Mesenchymal stem cell (in vitro differentiated cells and primary cell): ENCODE measurements around the gene NCOA4. TPM values are rescaled to one million over a fixed set of nuclear protein-coding genes. Genes with fewer than 3 reads are reported as not detected.

ENCODE experiments used
- DNase-seq: peaks from one replicate; pipeline ENCODE4 v3.0.0-alpha.2; 2013
- H2AFZ ChIP-seq: one replicate; pipeline ENCODE4 v1.6.1; 2013; ENCODE audit warnings: low read depth, mild to moderate bottlenecking, control low read depth, inconsistent platforms, low read length, moderate library complexity
- H2AK5ac ChIP-seq: 2 replicates; pipeline ENCODE4 v1.6.1; 2013; ENCODE audit warnings: low read length, moderate library complexity, mild to moderate bottlenecking, inconsistent platforms; ENCODE audit not compliant: severe bottlenecking
- H2BK120ac ChIP-seq: one replicate; pipeline ENCODE4 v1.6.1; 2013; ENCODE audit warnings: low read depth, mild to moderate bottlenecking, inconsistent platforms, low read length, moderate library complexity
- H2BK12ac ChIP-seq, 2 experiments: one replicate each; pipeline ENCODE4 v1.6.1; 2013; ENCODE audit warnings: inconsistent platforms in 2 of 2, low read length in 2 of 2, mild to moderate bottlenecking in 2 of 2, moderate library complexity in 2 of 2, control low read depth in 1 of 2
- H2BK15ac ChIP-seq: one replicate; pipeline ENCODE4 v1.6.1; 2013; ENCODE audit warnings: mild to moderate bottlenecking, low read depth, inconsistent platforms; ENCODE audit not compliant: poor library complexity, severe bottlenecking
- H2BK5ac ChIP-seq: 2 replicates; pipeline ENCODE4 v1.6.1; 2013; ENCODE audit warnings: low read depth, mild to moderate bottlenecking, low read length, control low read depth, inconsistent platforms; ENCODE audit not compliant: poor library complexity, severe bottlenecking
- H3K14ac ChIP-seq, 2 experiments: one replicate each; pipeline ENCODE4 v1.6.1; 2013; ENCODE audit warnings: inconsistent platforms in 2 of 2, low read length in 2 of 2, control low read depth in 1 of 2, mild to moderate bottlenecking in 1 of 2, moderate library complexity in 1 of 2
- H3K18ac ChIP-seq, 2 experiments: one replicate each; pipeline ENCODE4 v1.6.1; 2013; ENCODE audit warnings: inconsistent platforms in 2 of 2, low read length in 2 of 2, control low read depth in 1 of 2, low read depth in 1 of 2, mild to moderate bottlenecking in 1 of 2
- H3K23ac ChIP-seq, 2 experiments: one replicate each; pipeline ENCODE4 v1.6.1; 2013; ENCODE audit warnings: inconsistent platforms in 2 of 2, low read length in 2 of 2, mild to moderate bottlenecking in 2 of 2, moderate library complexity in 2 of 2, control low read depth in 1 of 2
- H3K27ac ChIP-seq: 2 replicates; pipeline ENCODE4 v1.5.1; 2013; ENCODE audit warnings: mild to moderate bottlenecking, moderate library complexity, low read length, control low read depth, inconsistent platforms; ENCODE audit not compliant: poor library complexity, severe bottlenecking
- H3K27me3 ChIP-seq, 2 experiments: 2 replicates each; pipeline versions ENCODE4 v1.6.1 to v1.7.0; 2013; ENCODE audit warnings: low read length in 2 of 2, mild to moderate bottlenecking in 2 of 2, moderate library complexity in 2 of 2, control low read depth in 1 of 2, inconsistent platforms in 1 of 2; ENCODE audit not compliant: control insufficient read depth in 1 of 2, insufficient read depth in 1 of 2
- H3K36me3 ChIP-seq, 2 experiments: 2 replicates each; pipeline versions ENCODE4 v1.6.1 to v1.7.0; 2013; ENCODE audit warnings: low read length in 2 of 2, control low read depth in 1 of 2, inconsistent platforms in 1 of 2, low read depth in 1 of 2, mild to moderate bottlenecking in 1 of 2; ENCODE audit not compliant: insufficient read depth in 2 of 2, control insufficient read depth in 1 of 2
- H3K4ac ChIP-seq, 2 experiments: one replicate each; pipeline ENCODE4 v1.6.1; 2013; ENCODE audit warnings: inconsistent platforms in 2 of 2, low read length in 2 of 2, mild to moderate bottlenecking in 2 of 2, moderate library complexity in 2 of 2, control low read depth in 1 of 2, low read depth in 1 of 2
- H3K4me1 ChIP-seq: 2 replicates; pipeline ENCODE4 v1.6.1; 2013; ENCODE audit warnings: low read depth, low read length, control low read depth; ENCODE audit not compliant: control insufficient read depth, insufficient read depth
- H3K4me2 ChIP-seq: 2 replicates; pipeline ENCODE4 v1.6.1; 2013; ENCODE audit warnings: low read length, mild to moderate bottlenecking, inconsistent platforms; ENCODE audit not compliant: poor library complexity, severe bottlenecking
- H3K4me3 ChIP-seq, 2 experiments: 2 replicates each; pipeline versions ENCODE4 v1.5.1 to v1.7.0; 2013; ENCODE audit warnings: low read length in 2 of 2, mild to moderate bottlenecking in 2 of 2, control low read depth in 1 of 2, low read depth in 1 of 2; ENCODE audit not compliant: insufficient read depth in 1 of 2
- H3K79me1 ChIP-seq: replicated peaks from 2 replicates; pipeline ENCODE4 v1.6.1; 2013; ENCODE audit warnings: mild to moderate bottlenecking, control low read depth, low read length, inconsistent platforms; ENCODE audit not compliant: poor library complexity, severe bottlenecking
- H3K9ac ChIP-seq: 2 replicates; pipeline ENCODE4 v1.7.0; 2013; ENCODE audit warnings: mild to moderate bottlenecking, low read length, moderate library complexity
- H3K9me3 ChIP-seq: 2 replicates; pipeline ENCODE4 v1.7.0; 2013; ENCODE audit warnings: mild to moderate bottlenecking, low read length; ENCODE audit not compliant: control insufficient read depth
- H4K8ac ChIP-seq: one replicate; pipeline ENCODE4 v1.6.1; 2013; ENCODE audit warnings: inconsistent platforms, mild to moderate bottlenecking, low read length, moderate library complexity
- H4K91ac ChIP-seq: one replicate; pipeline ENCODE4 v1.6.1; 2013; ENCODE audit warnings: mild to moderate bottlenecking, low read length, inconsistent platforms
- WGBS: methylation state at CpG from one replicate; pipeline ENCODE4 v1.1.7; 2013; ENCODE audit warnings: mixed read lengths; 5-methylcytosine and 5-hydroxymethylcytosine counted together
- polyA plus RNA-seq, 2 experiments: library from polyadenylated mRNA; stranded (reverse); fragments of 200-250 nt; gene quantifications; one replicate each; pipeline ENCODE4 v1.2.3, GENCODE V29; 2013

The NCOA4 gene
- 97.0 TPM for polyA plus RNA-seq (2013, experiment 1 of 2)
- polyA plus RNA-seq (2013, experiment 2 of 2): 102 TPM

- peak within 1 kb of the TSS; percentile 54 for H2BK15ac ChIP-seq
- peak within 1 kb of the TSS; percentile 50 for H2BK120ac ChIP-seq
- no peak within 1 kb of the TSS for H2AK5ac ChIP-seq
- H3K4me1 ChIP-seq: peaks cover 6% of the 10 kb centered on the region
- peak within 1 kb of the TSS; percentile 78 for H4K91ac ChIP-seq
- H3K27ac ChIP-seq: peak within 1 kb of the TSS; percentile 79
- peaks cover 0 to 4% of the 10 kb centered on the region in 2 experiments for H3K36me3 ChIP-seq
- H3K23ac ChIP-seq: peak within 1 kb of the TSS in 1 of 2 experiments; percentile 75
- H4K8ac ChIP-seq: peak within 1 kb of the TSS; percentile 54
- H3K4me2 ChIP-seq: peak within 1 kb of the TSS; percentile 75
- H3K9ac ChIP-seq: peak within 1 kb of the TSS; percentile 98
- H3K18ac ChIP-seq: peak within 1 kb of the TSS; percentile 90 to 92
- H3K27me3 ChIP-seq: no peaks in the 10 kb centered on the region
- no peaks in the 10 kb centered on the region for H3K79me1 ChIP-seq
- H2BK12ac ChIP-seq: no peak within 1 kb of the TSS
- 2% methylated on average over 50 of the region's 59 CpGs for WGBS
- peak; percentile 99 for DNase-seq
- H2BK5ac ChIP-seq: no peak within 1 kb of the TSS
- peak within 1 kb of the TSS; percentile 36 for H2AFZ ChIP-seq
- peak within 1 kb of the TSS; percentile 20 to 77 for H3K4ac ChIP-seq
- H3K4me3 ChIP-seq: peak within 1 kb of the TSS; percentile 75 to 94
- H3K9me3 ChIP-seq: no peaks in the 10 kb centered on the region
- peak within 1 kb of the TSS in 1 of 2 experiments; percentile 86 for H3K14ac ChIP-seq
Observed at GRCh38 chr10:46030091-46030937, at the start of gene NCOA4. Gene NCOA4, minus strand, starts transcription at chr10:46030623. Its CDS starts 13,943 bp downstream, at chr10:46016680.

- H3K27me3 ChIP-seq: peaks cover 4 to 12% of the 10 kb centered on the region in 2 experiments
- H3K4me1 ChIP-seq: peaks cover 2% of the 10 kb centered on the region
- H3K9ac ChIP-seq: no peak overlapping the region
- H3K36me3 ChIP-seq: no peaks in the 10 kb centered on the region
- WGBS: 72% methylated on average over 3 of the region's 4 CpGs
- no peaks in the 10 kb centered on the region for H3K79me1 ChIP-seq
- H4K91ac ChIP-seq: no peak overlapping the region
- H3K23ac ChIP-seq: no peak overlapping the region
- H3K9me3 ChIP-seq: no peaks in the 10 kb centered on the region
- no peak overlapping the region for H2BK5ac ChIP-seq
- H4K8ac ChIP-seq: no peak overlapping the region
- H2BK15ac ChIP-seq: peak overlapping the region; percentile 44
- H3K4me2 ChIP-seq: no peak overlapping the region
- H3K14ac ChIP-seq: no peak overlapping the region
- H2BK12ac ChIP-seq: no peak overlapping the region
- no peak overlapping the region for H2AK5ac ChIP-seq
- DNase-seq: peak; percentile 32
- H2AFZ ChIP-seq: no peak overlapping the region
- no peak overlapping the region for H3K18ac ChIP-seq
- H3K27ac ChIP-seq: no peak overlapping the region
- H3K4ac ChIP-seq: peak overlapping the region; percentile 5 to 54
- H2BK120ac ChIP-seq: no peak overlapping the region
- no peak overlapping the region for H3K4me3 ChIP-seq
Observed at GRCh38 chr10:46079831-46080585, 49.6 kb upstream of the NCOA4 start.

- no peak overlapping the region for H2BK15ac ChIP-seq
- no peaks in the 10 kb centered on the region for H3K79me1 ChIP-seq
- H2AK5ac ChIP-seq: no peak overlapping the region
- WGBS: 96% methylated on average over 5 of the region's 5 CpGs
- peaks cover 4 to 12% of the 10 kb centered on the region in 2 experiments for H3K27me3 ChIP-seq
- no peak overlapping the region for H3K4me3 ChIP-seq
- peak overlapping the region; percentile 3 for H4K91ac ChIP-seq
- DNase-seq: no peak
- no peaks in the 10 kb centered on the region for H3K4me1 ChIP-seq
- H2AFZ ChIP-seq: no peak overlapping the region
- H2BK12ac ChIP-seq: peak overlapping the region; percentile 78 to 90
- H4K8ac ChIP-seq: no peak overlapping the region
- no peak overlapping the region for H2BK120ac ChIP-seq
- H3K9ac ChIP-seq: no peak overlapping the region
- no peak overlapping the region for H3K23ac ChIP-seq
- H3K18ac ChIP-seq: peak overlapping the region; percentile 25 to 56
- H3K4ac ChIP-seq: peak overlapping the region in 1 of 2 experiments; percentile 62
- no peak overlapping the region for H3K4me2 ChIP-seq
- no peak overlapping the region for H3K27ac ChIP-seq
- H3K36me3 ChIP-seq: no peaks in the 10 kb centered on the region
- H2BK5ac ChIP-seq: no peak overlapping the region
- H3K9me3 ChIP-seq: peaks cover 3% of the 10 kb centered on the region
- peak overlapping the region in 1 of 2 experiments; percentile 66 for H3K14ac ChIP-seq
Observed at GRCh38 chr10:46077731-46078413, 47.4 kb upstream of the NCOA4 start.
